Activated B cell treated with CpG ODN at 0.5 μM for 24 hours (primary cell): Measurements from ENCODE around the gene SSH2. TPM values are rescaled to one million over a fixed set of nuclear protein-coding genes. Genes with fewer than 3 reads are reported as not detected.

Experiments used
- ATAC-seq: fragments of 200-7000 bp; cut with Tn5 transposase; one replicate; pipeline ENCODE4 v1.10.0; 2021; ENCODE audit warnings: low read depth, mild to moderate bottlenecking, moderate library complexity
- CTCF ChIA-PET: fragments of 350-600 bp; sonication (Branson Sonifier 250); formaldehyde crosslinking; loops from one replicate; lab custom pipeline; 2021; ENCODE audit warnings: antibody characterized with exemption; lab: Charles Lee
- POLR2A ChIA-PET: fragments of 350-600 bp; sonication (Branson Sonifier 250); formaldehyde crosslinking; loops from one replicate; lab custom pipeline; 2021; ENCODE audit warnings: antibody characterized with exemption; lab: Charles Lee
- DNase-seq: peaks from one replicate; pipeline ENCODE4 v3.0.0; 2022
- H3K27ac Mint-ChIP-seq: one replicate; pipeline ENCODE4 v1.8.0; 2020; ENCODE audit warnings: mixed read lengths
- H3K27me3 Mint-ChIP-seq: one replicate; pipeline ENCODE4 v1.8.0; 2021; ENCODE audit warnings: mixed read lengths
- H3K36me3 Mint-ChIP-seq: one replicate; pipeline ENCODE4 v1.8.0; 2021; ENCODE audit warnings: low read depth, mixed read lengths
- H3K4me1 Mint-ChIP-seq: one replicate; pipeline ENCODE4 v1.8.0; 2021; ENCODE audit warnings: mixed read lengths
- H3K4me3 Mint-ChIP-seq: one replicate; pipeline ENCODE4 v1.8.0; 2020; ENCODE audit warnings: mild to moderate bottlenecking, mixed read lengths
- H3K9me3 Mint-ChIP-seq: one replicate; pipeline ENCODE4 v1.8.0; 2020; ENCODE audit warnings: mixed read lengths
- intact Hi-C: fragments of 100-400 bp; cut with micrococcal nuclease; formaldehyde crosslinking; loops from one replicate; pipeline ENCODE4 v1.15.1; 2024
- total RNA-seq: library from RNA; stranded (reverse); gene quantifications from 2 replicates; pipeline ENCODE4 v1.2.3, GENCODE V29; 2022
- TF ChIP-seq, protein P1 (sequence below): fragments of 200-600 bp; IDR thresholded peaks from one replicate; pipeline ENCODE4 v1.8.0; 2022; ENCODE audit warnings: antibody characterized with exemption, mild to moderate bottlenecking

SSH2 gene
- total RNA-seq, 1 donor from 2014 or later, result 95.7 TPM

DNA sequence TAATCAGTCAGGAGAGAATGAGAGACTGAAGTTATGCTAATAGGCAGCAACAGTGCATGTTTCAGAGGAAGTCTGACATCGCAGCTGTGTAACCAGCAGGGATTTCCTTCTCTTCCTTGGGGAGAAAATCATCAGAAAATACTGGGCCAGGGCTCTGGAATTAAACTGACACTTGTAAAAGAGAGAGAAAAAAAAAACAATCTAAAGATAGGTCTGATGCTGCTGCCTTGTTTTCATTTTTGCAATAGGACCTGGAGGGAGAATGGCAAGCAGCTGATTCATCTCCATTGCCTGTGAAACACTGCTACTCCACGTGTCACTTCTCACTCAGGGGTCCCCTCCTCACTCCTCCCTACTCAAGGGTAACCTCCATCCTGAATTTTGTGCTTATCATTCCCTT lies 289.6 kb downstream of the SSH2 start:
- peaks cover 49% of the 10 kb centered on the region for H3K36me3 Mint-ChIP-seq
- CTCF ChIA-PET, result interaction anchor here (1.2 to 8.2 kb wide), 13 partner anchors 23 to 380 kb away, joined by 3 to 173 read pairs (median 12); partner anchors contain the start of gene SSH2
- H3K27me3 Mint-ChIP-seq, result no peaks in the 10 kb centered on the region
- no peaks in the 10 kb centered on the region for H3K9me3 Mint-ChIP-seq
- TF ChIP-seq, protein P1, sequence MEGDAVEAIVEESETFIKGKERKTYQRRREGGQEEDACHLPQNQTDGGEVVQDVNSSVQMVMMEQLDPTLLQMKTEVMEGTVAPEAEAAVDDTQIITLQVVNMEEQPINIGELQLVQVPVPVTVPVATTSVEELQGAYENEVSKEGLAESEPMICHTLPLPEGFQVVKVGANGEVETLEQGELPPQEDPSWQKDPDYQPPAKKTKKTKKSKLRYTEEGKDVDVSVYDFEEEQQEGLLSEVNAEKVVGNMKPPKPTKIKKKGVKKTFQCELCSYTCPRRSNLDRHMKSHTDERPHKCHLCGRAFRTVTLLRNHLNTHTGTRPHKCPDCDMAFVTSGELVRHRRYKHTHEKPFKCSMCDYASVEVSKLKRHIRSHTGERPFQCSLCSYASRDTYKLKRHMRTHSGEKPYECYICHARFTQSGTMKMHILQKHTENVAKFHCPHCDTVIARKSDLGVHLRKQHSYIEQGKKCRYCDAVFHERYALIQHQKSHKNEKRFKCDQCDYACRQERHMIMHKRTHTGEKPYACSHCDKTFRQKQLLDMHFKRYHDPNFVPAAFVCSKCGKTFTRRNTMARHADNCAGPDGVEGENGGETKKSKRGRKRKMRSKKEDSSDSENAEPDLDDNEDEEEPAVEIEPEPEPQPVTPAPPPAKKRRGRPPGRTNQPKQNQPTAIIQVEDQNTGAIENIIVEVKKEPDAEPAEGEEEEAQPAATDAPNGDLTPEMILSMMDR, result no peak
- DNase-seq (no peak), ATAC-seq (no peak)
- intact Hi-C loops, result no loop called here
- POLR2A ChIA-PET, result interaction anchor here (1.3 to 1.7 kb wide), 5 partner anchors 23 to 167 kb away, joined by 3 to 23 read pairs (median 18); no protein-coding TSS in a partner anchor
- H3K27ac Mint-ChIP-seq, result peak overlapping the region; percentile 89
- H3K4me3 Mint-ChIP-seq, result no peak overlapping the region
- peaks cover 32% of the 10 kb centered on the region for H3K4me1 Mint-ChIP-seq

DNA sequence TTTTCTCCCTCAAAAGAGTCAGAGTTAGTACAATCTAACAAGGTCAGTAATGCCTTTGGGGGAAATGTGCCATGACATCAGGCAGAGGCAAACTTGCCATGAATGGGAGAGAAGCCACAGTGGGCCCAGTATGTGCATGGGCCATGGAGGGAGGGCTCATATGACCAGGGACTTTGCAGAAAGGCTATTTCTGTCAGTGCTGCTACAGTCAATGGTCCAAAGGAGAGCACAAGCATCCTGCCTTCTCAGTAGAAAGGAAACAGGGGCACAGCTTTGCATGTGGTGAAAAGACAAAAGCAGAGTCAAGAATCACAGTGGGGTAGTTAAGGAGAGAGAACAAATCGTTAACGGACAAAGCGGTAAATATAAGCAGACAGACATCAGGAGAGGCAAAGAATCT lies 296.1 kb downstream of the SSH2 start:
- H3K27me3 Mint-ChIP-seq, result no peaks in the 10 kb centered on the region
- peaks cover 78% of the 10 kb centered on the region for H3K36me3 Mint-ChIP-seq
- intact Hi-C loops, result no loop called here
- H3K9me3 Mint-ChIP-seq, result no peaks in the 10 kb centered on the region
- ChIA-PET CTCF (interaction anchor here (1.3 to 1.4 kb wide), 2 partner anchors 10 to 145 kb away, joined by 3 read pairs; no protein-coding TSS in a partner anchor), POLR2A (no interaction called here)
- ATAC-seq (no peak), DNase-seq (no peak)
- H3K4me1 Mint-ChIP-seq, result peaks cover 7% of the 10 kb centered on the region
- peak overlapping the region; percentile 32 for H3K27ac Mint-ChIP-seq
- TF ChIP-seq, protein P1, result no peak
- no peak overlapping the region for H3K4me3 Mint-ChIP-seq

DNA sequence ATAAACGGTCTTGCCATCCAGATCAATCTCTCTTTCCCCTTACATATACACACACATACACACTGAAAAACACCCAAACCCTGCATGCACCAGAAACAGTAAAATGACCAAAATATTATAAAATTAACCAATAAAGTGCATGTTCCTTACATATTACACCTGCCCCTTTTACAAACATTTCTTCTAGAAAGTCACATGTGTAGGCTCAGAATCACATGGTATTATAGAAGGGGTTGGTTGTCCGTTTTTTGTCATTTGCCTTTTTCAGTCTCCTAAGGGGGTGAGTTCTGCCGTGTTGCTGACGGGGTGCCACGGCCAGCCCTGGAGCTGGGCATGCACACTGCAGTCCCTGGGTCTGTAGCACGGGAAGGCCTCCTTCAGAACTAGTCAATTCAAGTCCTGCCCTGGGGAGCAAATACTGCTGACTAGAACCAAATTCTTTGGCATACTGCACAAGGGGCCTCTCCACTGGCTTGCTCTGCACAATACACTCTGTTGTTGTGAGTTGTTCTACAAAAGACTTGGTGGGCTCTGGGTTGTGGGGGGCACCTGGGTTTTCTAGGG lies 299.3 kb downstream of the SSH2 start:
- POLR2A ChIA-PET, result no interaction called here
- ATAC-seq, result no peak

DNA sequence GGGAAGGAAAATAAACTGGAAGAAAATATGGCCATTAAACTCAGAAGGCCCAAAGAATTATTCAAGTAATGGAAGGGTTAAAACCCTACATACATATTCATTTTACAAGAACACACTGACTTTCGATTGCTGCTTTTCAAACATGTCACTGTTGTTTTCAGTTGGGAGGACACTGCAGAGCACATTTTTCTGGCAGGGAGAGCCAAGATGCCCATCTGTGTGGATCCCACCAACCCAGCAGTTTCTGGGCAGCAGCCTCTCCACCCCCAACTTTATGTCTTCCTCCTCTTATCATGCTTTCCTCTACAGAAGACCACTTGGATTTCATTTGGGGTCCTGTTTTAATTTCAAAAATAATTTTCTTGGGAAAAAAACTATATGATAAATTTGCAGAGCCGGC lies 300.2 kb downstream of the SSH2 start:
- ChIA-PET POLR2A (no interaction called here), CTCF (no interaction called here)
- Mint-ChIP-seq H3K27me3 (no peaks in the 10 kb centered on the region), H3K9me3 (no peaks in the 10 kb centered on the region), H3K4me1 (peaks cover 13% of the 10 kb centered on the region), H3K36me3 (peaks cover 70% of the 10 kb centered on the region), H3K4me3 (no peak overlapping the region), H3K27ac (no peak overlapping the region)
- TF ChIP-seq, protein P1, result no peak
- intact Hi-C loops, result no loop called here
- no peak for DNase-seq
- ATAC-seq, result no peak

More for the DNA sequence above, 299.3 kb downstream of the SSH2 start:
- Mint-ChIP-seq H3K9me3 (no peaks in the 10 kb centered on the region), H3K36me3 (peaks cover 79% of the 10 kb centered on the region), H3K4me3 (no peak overlapping the region), H3K4me1 (peaks cover 4% of the 10 kb centered on the region), H3K27ac (no peak overlapping the region), H3K27me3 (no peaks in the 10 kb centered on the region)
- CTCF ChIA-PET, result interaction anchor here (0.6 kb wide), 1 partner anchor 32 kb away, joined by 3 read pairs; no protein-coding TSS in a partner anchor
- DNase-seq, result no peak
- intact Hi-C loops, result no loop called here
- TF ChIP-seq, protein P1, result no peak

DNA sequence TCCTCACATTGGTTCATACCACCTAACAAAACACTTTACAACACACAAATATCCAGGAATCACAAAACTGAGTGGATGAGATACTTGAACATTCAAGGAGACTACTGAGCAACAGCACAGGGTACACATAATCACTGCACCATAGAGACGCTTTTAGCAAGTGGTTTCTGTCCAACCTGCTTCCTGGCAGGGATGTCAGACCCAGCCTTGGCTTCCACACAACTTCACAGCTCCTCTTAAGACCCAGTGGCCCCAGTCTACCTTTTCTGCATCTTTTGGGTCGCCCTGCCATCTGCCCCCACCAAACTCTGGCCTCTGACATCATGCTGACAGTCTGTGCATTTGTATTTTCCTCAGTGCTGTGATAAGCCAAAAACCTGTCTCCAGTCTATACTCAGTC lies 301.4 kb downstream of the SSH2 start:
- Mint-ChIP-seq H3K36me3 (peaks cover 60% of the 10 kb centered on the region), H3K27me3 (no peaks in the 10 kb centered on the region), H3K27ac (peak overlapping the region; percentile 57), H3K4me1 (peaks cover 18% of the 10 kb centered on the region), H3K9me3 (no peaks in the 10 kb centered on the region), H3K4me3 (no peak overlapping the region)
- no peak for ATAC-seq
- TF ChIP-seq, protein P1, result no peak
- DNase-seq, result no peak
- ChIA-PET POLR2A (interaction anchor here (0.6 kb wide), 1 partner anchor 113 kb away, joined by 3 read pairs; no protein-coding TSS in a partner anchor), CTCF (interaction anchor here (2.1 kb wide), 1 partner anchor 11 kb away, joined by 5 read pairs; no protein-coding TSS in a partner anchor)
- intact Hi-C loops, result no loop called here
